HepG2 (cell line): ENCODE data around the gene TCP11X2.
"Not testable (repeated sequence)": the region's sequence is repeated elsewhere in the genome, so short reads cannot be mapped to it uniquely, and the experiment has no call there.

ENCODE experiments used
- CBFB ChIP-seq: sonication (generic); formaldehyde crosslinking; IDR thresholded peaks from 2 replicates; pipeline ENCODE4 v1.4.0; 2020; ENCODE audit warnings: missing genetic modification reagents
- ELK4 ChIP-seq: sonication (generic); formaldehyde crosslinking; IDR thresholded peaks from 2 replicates; pipeline ENCODE4 v1.9.0; 2021; ENCODE audit warnings: missing genetic modification reagents, borderline replicate concordance
- NAIF1 ChIP-seq: sonication (generic); formaldehyde crosslinking; IDR thresholded peaks from 2 replicates; pipeline ENCODE4 v1.5.0; 2020; ENCODE audit warnings: mild to moderate bottlenecking, missing genetic modification reagents, borderline replicate concordance
- NR2C2 ChIP-seq: sonication (generic); formaldehyde crosslinking; IDR thresholded peaks from 2 replicates; pipeline ENCODE4 v1.4.0; 2020; ENCODE audit warnings: missing genetic modification reagents, mild to moderate bottlenecking, moderate library complexity, borderline replicate concordance
- PBX2 ChIP-seq: IDR thresholded peaks from 2 replicates; pipeline ENCODE4 v1.6.1; 2016; ENCODE audit warnings: control low read depth
- RELA ChIP-seq: sonication (generic); formaldehyde crosslinking; IDR thresholded peaks from 2 replicates; pipeline ENCODE4 v1.4.0; 2020; ENCODE audit warnings: missing genetic modification reagents
- USF2 ChIP-seq, 2 experiments: sonication (generic) in 1 of 2; formaldehyde crosslinking in 1 of 2; IDR thresholded peaks; 2 replicates each; pipeline versions ENCODE4 v1.5.1 to v1.6.1; 2011 to 2020; ENCODE audit warnings: borderline replicate concordance in 1 of 2, low read depth in 1 of 2, low read length in 1 of 2, mild to moderate bottlenecking in 1 of 2, missing genetic modification reagents in 1 of 2, moderate library complexity in 1 of 2
- ZBTB33 ChIP-seq: sonication (generic); formaldehyde crosslinking; IDR thresholded peaks from 2 replicates; pipeline ENCODE4 v1.4.0; 2020; ENCODE audit warnings: missing genetic modification reagents
- ZBTB34 ChIP-seq: sonication (generic); formaldehyde crosslinking; IDR thresholded peaks from 2 replicates; pipeline ENCODE4 v1.8.0; 2022; ENCODE audit warnings: mild to moderate bottlenecking, missing genetic modification reagents
- ZZZ3 ChIP-seq: sonication (generic); formaldehyde crosslinking; IDR thresholded peaks from 2 replicates; pipeline ENCODE4 v1.4.0; 2020; ENCODE audit warnings: missing genetic modification reagents, mild to moderate bottlenecking, borderline replicate concordance

GRCh38 chrX:102478765-102479164, 7.2 kb upstream of the TCP11X2 start:
- TF ChIP-seq ZZZ3 (CRISPR knock-in tag); RELA; NR2C2 (CRISPR knock-in tag); ZBTB33 (CRISPR knock-in tag); USF2 (IDR thresholded peaks at IDR 0.05; ENCODE audit: low read depth, low read length); USF2 (CRISPR knock-in tag; IDR thresholded peaks at IDR 0.05; ENCODE audit: borderline replicate concordance); NAIF1 (CRISPR knock-in tag); ZBTB34 (CRISPR knock-in tag); CBFB (CRISPR knock-in tag); ELK4; PBX2 (CRISPR knock-in tag): not testable (repeated sequence)
